IPS-NIHi7 (cell line): ENCODE results near the gene CASP12.

Source experiments
- DNase-seq: peaks from one replicate; pipeline ENCODE4 v3.0.0; 2012; ENCODE audit warnings: mixed read lengths; ENCODE audit errors: extremely low spot score

Gene CASP12

DNA sequence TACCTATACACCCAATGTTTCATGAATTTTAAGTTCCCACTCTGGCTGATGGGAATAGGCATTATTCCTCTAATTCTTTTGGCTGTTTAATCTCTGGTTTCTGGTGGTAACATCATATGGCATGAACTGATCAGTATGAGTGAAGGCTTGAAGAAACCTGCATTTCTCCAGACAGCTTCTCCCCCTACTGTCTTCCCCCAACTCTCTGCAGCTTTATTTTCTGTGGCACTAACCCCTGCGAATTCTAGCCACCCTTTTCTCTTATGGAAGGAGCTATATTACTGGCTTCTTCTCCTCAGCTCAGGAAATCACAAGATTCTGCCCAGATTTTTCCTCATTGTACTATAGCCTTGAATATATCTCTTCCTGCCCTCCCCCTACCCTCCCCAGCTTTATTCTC lies 57.1 kb downstream of the CASP12 start:
- DNase-seq, result peak; percentile 12

DNA sequence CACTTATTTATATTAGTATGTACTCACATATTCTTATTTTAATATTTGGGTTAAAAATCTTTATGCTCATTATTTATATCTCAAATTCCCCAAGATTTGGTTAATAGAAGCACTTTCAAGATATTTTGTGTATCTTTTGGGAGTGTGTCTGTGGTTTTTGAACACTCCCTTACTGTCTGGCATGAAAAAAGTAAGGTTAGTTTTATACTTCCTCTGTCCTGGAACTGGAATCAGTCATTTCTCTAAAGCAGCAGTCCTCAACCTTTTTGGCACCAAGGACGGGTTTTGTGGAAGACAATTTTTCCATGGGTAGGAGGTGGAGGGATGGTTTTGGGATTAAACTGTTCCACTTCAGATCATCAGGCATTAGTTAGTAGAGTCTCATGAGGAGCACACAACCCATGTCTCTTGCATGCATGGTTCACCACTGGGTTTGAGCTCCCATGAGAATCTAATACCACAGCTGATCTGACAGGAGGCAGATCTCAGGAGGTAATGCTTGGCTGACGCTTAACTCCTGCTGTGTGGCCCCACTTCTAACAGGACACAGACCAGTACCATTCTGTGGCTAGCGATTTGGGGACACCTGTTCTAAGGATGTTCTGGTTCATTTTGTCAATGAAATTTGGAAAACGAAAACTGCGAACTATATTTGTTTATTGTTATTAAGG lies 60.2 kb downstream of the CASP12 start:
- DNase-seq, result no peak

DNA sequence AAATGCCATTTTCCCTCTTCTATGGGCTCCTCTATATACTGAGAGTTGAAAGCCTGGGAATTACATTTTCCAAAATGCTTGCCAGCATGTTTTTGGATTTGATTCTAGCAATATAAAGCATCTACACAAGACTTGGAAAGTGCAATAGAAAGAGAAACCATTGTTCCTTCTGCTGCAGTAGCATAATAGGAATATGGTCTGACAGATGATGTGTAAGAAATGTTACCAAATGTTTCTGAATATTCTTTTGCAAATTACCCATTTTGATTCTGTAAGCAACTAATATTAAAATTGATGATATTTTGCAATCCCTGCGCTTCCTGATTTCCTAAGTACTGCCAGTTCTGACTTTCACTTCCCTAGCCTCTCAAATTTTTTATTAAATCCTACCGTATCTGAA lies 61.6 kb downstream of the CASP12 start:
- DNase-seq, result no peak
